HG03108 (cell line): ENCODE measurements around the gene GAS2L3.

Experiments used
- ATAC-seq: cut with Tn5 transposase; IDR thresholded peaks from one replicate; pipeline ENCODE4 v1.9.1; 2021; ENCODE audit warnings: moderate library complexity; ENCODE audit not compliant: unreplicated experiment

Gene GAS2L3

GRCh38 chr12:100656856-100657255, 83.4 kb downstream of the GAS2L3 start:
- ATAC-seq: no peak

GRCh38 chr12:100661300-100661951, 87.9 kb downstream of the GAS2L3 start:
- no peak for ATAC-seq

DNA sequence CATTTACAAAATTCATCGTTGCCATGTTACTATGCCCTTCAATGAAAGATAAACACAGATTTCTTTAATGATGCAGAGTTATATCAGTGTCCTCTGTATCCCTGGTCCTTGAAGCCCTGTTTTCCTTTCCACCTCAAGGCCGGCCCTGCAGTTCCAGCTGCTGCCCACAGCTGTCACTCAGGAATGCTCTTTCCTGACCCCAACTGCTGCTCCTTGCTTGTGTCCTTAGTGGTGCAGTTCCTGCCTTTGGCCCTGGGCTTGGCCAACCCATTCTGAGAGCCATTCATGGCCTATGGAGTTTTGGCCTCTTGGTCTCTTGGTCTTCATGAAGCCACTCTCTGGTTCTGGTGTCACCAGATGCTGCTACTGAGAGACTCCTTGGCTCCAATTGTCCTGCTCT, 93.1 kb downstream of the GAS2L3 start:
- ATAC-seq: no peak

DNA sequence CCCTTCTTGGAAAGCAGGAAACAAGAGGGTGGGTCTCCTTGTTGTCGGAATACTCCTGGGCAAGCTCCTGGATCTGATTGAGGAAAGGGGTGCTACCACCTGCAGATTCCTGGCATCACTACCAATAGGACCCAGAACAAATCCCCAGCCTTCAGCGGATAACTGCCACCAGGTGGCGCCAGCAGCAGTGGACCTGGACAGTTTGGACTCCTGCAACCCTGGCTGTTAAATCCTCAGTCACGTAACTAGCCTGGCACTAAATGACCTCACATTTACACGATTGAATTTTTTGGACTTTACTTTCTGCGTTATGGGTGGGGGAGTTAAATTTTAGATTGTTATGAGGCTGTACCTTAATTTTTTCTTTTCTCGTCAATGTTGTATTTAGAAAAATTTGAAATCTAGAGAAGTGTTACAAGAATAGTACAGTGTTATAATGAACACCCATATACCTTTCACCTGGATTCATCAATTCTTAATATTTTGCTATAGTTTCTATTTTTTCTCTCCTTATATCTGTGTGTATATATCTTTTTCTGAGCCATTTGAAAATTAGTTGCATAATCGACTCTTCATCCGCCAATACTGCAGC, 95.6 kb downstream of the GAS2L3 start:
- peak; percentile 63 for ATAC-seq

DNA sequence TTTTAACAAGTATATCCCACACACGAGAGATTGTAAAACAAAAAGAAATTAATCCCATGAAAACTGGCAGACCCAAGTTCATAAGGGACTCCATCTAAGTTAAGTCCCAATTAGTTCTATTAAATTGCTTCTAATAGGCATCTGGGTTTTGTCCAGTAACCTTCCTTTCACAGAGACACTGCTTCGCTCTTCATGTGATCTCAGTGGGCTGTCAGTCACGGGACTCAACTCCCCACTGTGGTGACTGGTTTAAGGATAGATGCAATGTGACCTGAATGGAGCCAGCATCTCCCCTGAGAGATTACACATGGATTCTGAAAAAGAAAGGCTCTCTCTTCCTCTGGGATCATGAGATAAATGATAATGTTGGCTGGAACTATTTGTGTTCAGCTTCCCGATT, 96.4 kb downstream of the GAS2L3 start:
- no peak for ATAC-seq

- ATAC-seq: no peak
Observed at GRCh38 chr12:100671396-100672074, 98.1 kb downstream of the GAS2L3 start.

DNA sequence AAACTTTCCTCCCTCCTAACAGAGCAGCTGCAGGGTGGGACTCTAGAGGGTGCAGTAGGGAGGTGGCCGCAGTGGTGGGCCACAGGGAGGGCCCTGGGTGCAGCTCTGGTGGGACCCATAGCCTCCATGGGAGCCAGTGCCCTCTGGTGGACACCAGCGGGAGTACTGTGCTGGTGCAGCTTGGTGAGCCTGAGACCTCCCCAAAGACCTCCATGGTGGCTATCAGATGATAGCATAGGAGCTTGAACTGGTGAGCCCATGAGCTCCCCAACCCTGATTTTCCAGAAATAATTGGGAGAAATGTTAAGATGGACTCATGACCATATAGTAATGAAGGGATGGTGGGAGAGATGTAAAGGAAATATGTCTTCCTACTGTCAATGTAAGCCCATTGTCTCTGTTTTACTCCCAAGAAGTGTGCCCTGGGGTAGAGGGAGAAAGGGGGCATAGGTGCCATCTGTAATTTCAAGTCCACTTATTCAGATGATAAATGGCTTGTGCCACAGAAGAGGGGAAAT, 98.7 kb downstream of the GAS2L3 start:
- no peak for ATAC-seq

GRCh38 chr12:100674036-100674888, 100.8 kb downstream of the GAS2L3 start:
- ATAC-seq: no peak
